Measurements from ENCODE around the gene TP53I11.

The TP53I11 gene

DNA sequence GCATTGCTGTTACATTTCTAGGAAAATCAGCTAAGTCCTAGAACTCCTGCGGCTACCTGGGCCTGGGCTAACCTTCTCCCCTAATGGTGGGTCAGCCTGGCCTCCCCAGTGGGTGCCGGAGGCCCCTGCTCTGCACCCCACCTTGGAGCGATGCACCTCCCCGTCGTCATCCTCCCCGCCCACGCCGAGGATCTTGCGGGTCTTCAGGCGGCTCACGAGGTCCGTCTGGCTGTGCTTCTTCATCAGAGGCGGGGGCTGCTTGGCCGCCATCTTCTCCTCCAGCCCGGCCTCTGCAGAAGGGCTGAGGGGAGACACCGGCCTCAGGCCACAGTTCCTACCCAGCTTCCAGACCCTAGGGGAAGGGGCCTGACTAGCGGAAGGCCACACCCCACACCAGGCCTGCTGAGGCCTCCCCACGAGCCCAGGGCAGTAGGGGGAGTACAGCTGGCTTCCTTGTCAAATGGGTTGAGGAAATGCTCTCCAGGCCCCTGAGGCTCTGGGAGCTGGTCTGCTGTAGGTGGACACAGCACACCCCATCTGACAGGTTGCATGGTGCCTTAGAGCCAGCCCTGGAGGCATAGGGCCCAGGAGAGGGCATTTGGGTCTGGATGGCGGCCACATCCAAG, 12.5 kb downstream of the TP53I11 start:
- no peak for DNase-seq

DNA sequence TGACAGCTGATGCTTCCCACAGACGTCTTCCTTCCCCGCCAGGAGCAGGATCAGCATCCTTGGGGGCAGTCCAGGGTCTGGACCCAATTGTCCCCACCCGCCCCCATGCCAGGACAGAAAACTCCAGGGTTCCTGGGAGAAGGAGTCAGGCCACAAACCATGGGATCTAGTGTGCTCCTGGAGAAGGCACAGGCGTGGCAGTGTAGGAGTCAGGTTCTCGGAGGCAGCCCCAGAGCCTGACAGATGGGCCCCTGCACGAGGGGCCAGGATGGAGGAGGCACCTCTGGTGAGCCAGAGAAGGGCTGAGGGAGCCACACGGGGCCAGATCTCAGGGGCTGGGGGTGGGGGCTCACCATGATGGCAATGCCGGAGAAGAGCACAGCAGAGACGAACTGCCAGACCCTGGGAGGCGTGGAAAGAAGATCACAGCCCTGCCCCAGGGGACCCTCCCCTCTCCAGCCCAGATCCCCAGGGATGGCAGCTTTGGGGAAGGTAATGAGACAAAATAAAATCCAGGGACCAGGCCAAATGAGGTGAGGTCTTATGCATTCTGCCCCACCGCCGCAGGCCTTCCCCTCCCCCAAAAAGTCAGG, 13.6 kb downstream of the TP53I11 start:
- DNase-seq: no peak

DNA sequence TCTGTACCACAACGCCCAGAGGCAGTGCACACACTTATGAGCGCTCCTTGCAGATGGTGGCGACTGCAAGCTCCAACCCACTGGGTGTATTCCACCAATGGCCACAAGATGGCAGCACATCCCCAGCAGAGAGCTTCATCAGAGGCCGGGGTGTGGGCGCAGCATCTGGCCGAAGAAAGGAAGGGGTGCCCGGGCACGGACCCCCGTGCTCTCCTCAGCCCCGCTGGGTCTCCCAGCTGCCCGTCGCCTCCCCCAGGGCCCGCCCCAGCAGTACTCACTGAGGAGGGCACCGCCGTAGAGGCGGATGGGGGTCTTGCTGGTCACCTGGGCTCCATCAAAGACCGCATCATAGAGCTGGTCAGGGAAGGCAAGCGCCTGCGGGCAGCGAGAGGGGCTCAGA, 14.2 kb downstream of the TP53I11 start:
- DNase-seq: peak; percentile 67

DNA sequence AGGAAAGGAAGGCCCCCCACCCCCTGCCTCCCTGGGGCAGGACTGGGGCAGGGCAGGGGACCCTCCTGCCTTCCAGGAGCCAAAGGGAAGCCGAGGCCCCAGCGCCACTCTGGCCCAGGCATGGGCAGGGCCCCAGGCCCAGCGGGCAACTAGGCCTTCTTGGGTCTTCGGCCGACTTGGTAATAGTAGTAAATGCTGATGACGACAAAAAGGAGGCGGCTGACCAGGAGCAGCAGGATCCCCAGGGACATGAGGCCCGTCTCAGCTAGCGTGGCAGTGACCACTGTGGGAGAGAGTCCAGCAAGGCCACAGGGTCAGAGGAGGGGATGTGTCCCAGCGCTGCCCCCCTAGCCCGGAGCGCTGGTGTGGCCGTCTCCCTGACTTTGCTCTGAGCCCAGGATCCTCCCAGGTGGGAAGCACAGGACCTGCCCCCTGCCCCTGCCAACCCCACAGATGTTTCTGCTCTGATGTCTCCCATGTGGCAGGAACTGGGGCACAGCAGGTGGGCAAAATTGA, 15.9 kb downstream of the TP53I11 start:
- no peak for DNase-seq

DNA sequence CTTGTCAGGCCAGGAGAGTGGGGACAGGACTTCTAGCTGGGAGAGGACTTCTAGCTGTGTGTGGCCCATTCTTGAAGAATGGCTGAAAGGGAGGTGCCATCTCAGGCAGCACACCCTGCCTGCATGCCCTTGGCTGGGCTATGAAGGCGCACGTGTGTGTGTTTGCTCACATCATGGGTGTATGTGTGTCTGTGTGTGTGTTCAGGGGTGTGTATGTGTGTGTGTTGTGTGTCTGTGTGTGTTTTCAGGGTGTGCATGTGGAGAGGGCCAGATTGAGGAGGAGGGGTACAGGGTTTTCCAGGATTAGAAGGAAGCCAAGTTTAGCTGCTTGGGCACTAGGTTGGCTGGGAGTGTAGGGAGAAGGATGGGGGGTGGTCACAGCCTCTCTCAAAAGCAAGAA, 16.6 kb downstream of the TP53I11 start:
- no peak for DNase-seq

DNA sequence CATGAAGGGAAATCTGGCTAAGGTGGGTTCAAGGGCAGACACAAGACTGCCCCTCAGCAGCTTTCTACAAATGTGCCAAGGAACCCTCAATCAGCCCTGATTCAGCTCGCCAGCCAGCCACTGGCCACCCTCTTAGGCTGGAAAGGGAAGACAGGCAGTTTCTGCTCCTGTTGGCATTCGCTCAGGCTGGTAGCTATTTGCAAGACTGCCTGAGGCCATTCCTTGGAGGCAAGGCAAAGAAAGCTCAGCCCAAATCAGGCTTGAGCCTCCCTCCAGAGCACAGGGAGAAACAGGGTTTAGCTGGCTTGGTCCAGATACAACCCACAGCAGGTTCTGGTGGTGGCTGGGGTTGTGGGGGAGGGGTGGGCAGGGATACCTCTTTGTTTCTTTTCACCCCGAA, 19.2 kb downstream of the TP53I11 start:
- DNase-seq: no peak

DNA sequence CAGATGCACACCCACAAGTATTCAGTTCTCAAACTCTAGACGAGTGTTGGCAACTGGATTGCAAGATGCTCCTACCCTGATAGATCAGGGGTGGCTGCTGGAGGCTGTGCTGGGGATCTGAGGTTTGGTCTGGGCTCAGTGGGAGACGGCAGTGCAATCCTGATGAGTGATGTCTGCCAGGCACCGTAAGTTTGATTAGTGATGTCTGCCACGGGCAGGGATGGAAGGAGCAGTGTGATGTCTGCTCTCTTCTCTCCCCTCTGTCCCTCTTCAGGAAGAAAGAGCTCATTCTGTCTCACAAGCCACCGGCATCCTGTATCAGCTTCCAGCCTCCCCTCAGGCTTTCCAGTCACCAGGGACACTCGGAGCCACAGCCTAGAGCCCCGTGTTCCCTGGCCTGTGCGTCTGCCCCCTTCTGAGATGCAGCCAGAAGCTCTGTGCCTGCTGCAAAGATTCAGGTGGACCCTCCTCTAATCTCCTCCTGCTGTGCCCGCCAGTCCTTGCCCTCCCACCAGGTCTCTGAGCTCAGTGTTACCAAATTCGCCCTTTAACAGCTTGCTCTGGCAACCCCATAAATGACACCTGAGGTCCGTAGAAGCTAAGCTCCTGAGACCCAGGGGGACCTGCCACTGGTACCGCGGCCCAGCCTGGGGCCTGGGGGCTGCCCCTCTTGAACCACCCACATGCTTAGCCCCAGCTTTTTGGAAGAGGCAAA, 19.9 kb downstream of the TP53I11 start:
- DNase-seq: no peak

DNA sequence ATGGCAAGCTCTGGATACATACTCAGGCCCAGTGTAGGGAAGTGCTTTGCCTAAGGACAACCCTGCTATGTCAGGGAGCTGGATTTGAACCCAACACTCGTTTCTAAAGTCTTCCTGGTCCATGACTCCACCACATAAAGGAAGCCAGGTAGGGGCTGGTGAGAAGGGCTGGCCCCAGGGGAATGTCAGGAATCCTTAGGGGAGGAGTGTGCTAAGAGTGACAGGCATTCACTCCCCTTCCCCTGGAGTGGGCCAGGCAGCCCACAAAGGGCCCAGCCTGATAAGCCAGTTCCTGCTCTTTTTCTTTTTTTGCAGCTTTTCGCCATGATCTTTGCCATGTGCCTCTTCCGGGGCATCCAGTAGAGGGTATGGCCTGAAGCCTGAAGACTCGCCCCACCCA, 21.9 kb downstream of the TP53I11 start:
- no peak for DNase-seq

DNA sequence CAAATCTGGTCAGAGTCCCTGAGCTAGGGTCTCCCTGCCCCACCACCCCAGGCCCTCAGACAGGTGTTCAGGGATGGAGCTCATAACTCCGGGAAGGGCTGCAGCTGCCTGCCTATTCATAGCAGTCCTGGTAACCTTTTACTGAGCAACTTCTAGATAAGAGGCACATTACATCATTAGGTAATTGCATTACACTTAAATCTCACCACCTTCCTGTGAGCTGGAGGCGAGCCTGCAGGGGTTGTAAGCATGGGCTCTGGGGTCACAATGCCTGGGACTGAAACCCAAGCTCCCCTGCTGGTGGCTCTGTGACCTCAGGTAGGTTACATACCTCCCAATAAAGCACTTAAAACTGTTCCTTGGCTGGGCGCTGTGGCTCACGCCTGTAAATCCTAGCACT, 22.5 kb downstream of the TP53I11 start:
- no peak for DNase-seq

DNA sequence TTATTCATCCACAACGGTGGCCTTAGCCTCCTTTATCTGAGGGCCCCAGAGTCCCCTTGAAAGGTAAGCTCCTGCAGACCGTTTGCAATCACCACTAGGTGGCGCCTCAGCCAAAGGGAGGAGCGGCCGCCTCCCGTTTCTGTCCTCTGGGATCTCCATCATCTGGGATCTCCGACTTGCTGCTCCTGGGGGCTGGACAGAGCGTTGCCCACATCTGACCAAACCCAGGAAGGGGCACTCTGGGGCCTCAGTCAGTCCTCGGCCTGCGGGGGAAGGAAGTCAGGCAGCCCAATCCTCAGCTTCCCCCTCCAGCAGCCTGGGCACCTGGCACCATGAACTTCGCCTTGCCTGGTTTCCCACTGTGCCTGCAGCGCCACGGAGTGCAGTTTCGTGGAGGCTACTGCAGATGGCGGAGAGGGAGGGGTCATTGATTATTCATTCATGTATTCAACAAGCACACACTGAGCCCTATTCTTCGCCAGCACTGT, 23.5 kb downstream of the TP53I11 start:
- peak; percentile 21 for DNase-seq

DNA sequence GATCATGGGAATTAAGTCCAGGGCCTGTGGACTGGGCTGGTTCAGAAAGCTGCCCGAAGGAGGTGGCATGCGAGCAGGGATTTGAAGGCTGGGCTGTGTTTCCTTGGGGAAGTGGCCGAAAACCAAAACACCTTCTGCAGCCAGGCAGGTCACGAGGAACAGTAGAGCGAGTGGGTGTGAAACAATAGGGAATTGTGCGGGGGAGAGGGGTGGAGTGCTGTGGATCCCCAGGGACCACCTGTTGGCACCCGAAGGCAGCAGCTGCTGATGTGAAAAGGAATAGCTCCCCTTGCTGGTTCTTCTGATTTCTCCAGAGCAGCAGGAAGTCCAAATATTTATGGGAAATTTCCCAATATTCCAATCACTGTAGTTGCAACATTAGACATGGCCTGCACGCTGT, 24.6 kb downstream of the TP53I11 start:
- no peak for DNase-seq

DNA sequence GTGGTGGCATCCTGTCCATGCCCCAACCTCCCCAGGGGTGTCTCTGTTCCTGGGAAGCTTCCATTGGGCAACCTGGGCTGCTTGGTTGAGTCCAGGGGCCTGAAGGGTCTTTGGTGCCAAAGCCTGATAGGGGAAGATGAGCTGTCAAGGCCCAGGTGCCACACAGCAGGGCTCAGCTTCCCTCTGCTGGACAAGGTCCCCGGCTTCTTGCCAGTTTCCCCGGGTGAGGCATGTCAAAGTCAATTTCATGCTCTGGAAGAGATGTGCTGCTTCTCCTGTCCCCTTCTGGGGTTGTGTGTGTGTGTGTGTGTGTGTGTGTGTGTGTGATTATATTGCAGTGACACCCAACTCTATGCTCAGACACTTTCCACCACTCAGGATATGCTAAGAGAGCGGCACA, 26.9 kb downstream of the TP53I11 start:
- no peak for DNase-seq

DNA sequence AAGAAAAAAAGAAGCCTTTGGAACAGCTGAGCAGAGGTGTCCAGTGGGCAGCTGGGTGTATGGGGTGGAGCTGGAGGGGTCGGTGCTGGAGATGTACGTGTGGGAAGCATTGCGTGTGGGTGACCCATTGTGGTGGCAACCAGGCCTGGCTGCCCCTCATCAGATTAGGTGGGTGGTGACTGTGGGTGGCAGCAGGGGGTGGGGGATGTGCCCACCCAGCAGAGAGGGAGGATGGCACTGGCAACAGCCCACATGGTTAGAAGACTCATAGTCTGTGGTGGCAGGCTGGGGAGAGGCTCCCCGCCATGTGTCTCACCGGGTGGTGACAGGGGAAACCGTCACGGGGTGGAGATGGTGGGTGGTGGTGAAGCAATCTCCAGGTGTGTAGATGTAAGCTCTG, 27.6 kb downstream of the TP53I11 start:
- no peak for DNase-seq

DNA sequence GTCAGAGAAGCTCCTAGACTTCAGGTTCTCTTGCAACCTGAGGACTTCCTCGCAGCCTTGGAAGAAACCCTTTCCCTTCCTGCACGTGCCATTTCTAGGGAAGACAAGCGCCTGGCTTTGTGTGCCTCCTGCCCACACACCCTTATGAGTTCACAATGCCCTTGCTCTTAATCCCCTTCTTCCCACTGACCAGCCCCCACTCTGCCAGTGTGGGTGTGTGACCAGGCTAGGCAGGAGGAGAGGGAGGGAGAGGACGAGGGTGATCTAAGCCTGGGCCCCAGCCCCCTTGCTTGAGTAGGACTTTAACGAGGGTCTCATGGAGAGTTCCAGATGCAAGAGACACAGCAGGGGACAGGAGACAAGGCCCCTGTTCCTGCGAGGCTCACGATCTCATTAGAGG, 30.2 kb downstream of the TP53I11 start:
- no peak for DNase-seq

DNA sequence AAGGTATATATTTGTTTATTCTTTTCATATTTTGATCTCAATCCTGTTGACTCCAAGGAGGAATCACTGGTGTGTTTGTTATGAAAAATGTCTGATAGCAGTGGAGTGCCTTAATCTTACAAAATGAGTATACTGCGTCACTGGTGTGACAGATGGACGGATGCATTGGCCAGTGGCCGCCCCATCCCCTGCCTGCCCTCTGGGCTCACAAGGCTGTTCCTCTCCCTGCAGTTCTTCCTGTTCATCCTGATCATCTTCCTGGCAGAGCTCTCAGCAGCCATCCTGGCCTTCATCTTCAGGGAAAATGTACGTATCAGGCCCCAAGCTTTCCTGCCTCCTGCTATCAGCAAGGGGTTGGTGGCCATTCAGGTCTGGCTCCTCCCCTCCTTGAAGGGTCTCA, 32.9 kb downstream of the TP53I11 start:
- DNase-seq: no peak

DNA sequence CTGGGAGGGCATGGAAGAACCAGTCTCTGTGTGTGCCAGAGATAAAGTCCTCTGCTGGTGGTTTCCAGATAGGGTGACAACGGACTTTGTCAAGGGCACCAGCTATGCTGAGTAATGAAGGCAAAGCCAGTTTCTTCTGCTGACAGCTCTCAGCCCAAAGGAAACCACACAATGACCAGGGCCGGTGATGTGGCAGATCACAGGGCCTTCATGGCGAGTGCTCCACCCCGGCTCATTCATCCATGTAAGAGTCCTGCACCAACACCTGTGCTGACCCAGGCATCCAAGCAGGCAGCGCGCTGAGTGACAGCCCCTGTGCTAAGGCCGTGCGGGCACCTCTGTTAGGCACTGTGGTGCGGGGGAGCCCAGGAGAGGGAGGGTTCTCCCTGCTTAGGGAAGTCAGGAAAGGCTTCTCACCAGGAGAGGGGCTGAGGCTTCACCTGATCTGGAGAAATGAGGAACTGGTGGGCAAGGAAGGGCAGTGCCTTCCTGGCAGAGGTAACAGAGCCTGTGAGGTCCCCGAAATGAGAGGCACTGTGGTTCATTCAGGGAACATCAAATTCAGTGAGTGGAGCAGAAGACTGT, 33.8 kb downstream of the TP53I11 start:
- DNase-seq: no peak

DNA sequence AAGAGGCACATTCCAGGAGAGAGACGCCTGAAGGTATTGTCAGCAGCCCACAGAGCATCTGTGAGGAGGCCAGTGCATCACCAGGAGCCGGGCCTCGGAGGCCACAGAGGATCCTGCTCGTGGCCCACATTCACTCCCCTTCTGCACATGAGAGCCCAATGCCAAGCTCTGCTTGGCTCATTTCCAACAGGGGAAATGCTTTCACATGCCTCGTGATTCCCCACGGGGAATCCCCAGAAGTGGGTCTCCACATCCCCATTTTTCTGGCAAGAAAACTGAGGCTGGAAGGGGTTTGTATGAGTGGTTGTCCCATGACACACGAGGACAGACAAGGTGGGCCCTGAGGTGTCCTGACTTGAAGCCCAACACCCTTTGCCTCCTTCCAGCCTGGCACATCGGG, 34.4 kb downstream of the TP53I11 start:
- DNase-seq: no peak

DNA sequence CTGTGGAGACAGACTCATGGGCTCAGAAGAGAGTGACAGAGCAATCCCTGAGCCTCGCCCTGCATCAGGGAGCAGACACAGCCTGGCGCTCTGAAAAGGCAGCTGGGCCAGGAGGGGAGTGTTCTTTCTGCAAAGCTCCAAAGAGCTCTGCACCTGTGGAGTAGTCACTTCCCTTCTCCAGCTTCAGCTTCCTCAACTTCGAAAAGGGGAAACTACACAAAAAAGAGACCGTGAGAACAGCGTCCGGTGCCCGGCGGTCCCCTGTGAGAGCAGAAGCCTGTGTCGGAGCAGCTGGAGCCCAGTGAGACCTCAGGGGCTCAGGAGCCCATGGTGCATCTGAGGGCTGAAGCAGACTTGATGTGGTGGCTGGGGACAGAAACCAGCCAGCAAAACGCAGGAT, 35.1 kb downstream of the TP53I11 start:
- DNase-seq: no peak

DNA sequence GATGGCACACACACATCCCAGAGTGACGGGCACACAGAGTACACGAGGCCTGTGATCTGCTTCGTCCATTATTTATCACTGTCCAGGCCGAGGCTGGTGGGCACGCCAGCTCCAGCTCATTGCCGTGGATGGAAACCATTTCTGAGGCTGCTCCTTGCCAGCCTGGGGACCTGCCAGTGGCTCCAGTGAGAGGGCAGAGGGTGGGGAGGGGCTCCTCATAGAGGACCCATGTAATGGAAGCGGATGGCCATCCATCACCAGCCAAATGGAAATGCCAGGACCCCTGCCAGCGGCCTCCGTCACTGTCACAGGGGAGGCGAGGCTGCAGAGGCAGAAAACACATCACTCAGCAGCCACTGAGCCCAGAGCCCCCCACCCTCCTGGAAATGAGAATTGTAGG, 35.7 kb downstream of the TP53I11 start:
- DNase-seq: no peak

DNA sequence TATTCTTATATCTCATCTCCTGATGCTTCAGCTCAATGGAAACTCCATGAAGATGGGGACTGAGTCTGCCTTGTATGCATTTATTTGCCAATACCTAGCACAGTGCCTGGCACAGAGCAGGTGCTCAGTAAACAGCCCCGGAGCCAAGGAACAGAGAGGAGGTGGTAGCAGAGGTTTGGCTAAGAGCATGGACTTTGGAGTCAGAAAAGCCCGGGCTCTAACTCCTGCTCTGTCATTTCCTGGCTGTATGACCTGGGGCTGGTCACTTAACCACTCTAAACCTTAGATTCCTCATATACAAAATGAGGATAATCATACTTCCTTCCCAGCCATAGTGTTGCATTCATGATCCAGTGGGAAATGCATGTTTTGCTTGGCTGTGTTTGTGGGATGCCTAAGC, 36.6 kb downstream of the TP53I11 start:
- no peak for DNase-seq

DNA sequence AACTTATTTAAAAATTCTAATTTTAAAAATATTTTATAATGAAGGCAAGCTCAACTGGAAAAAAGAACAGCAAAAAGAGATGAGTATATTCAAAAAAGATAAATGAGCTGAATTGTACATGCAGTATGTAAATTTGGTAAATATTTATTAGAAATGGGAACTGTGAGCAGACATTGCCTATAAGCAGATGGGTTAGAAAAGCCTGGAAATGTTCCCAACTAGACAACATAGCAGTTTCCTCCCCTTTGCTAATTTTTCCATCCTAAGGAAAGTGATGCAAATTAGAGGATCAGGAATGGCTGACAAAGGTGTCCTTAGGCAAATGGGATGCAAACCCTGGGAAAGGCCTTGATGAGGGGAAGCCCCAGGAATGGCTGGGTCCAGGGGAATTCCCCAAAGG, 37.2 kb downstream of the TP53I11 start:
- DNase-seq: no peak

DNA sequence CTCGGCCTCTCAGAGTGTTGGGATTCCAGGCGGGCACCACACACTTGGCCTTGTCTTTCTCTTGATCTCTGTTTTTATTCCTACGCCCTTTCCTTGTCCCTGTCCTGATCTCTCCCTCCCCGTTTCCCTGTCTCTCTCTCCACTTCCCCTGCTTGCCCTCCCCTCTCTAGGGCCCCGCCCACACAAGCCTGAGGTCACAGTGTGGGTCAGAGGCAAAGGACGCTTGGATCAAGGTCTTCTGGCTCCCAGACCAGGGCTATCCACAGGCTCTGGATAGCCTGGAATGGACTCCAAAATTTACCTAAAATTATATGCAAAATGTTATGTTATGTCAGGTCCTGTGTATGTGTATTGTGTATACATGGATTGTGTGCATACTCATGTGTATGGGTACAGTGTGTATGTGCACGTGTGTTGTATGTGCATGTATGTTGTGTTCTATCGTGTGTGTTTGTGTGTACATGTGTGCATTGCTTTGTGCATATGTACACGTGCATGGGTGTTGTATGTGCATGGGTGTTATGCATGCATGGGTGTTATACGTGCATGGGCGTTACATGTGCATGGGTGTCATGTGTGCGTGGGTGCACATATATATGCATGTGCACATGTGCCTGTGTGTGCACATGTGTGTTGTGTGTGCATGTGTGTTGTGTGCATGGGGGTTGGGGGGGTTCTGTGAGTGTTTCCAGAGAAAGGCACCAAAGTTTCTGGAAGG, 38.3 kb downstream of the TP53I11 start:
- no peak for DNase-seq

Measured in central memory CD4-positive, alpha-beta T cell (primary cell).